ENCODE results near the gene AUP1.
A peak's percentile ranks its signal among the peaks of the same experiment; 100 is the strongest.

Gene AUP1

GRCh38 chr2:74513605-74514367 lies 15.7 kb downstream of the AUP1 start:
- DNase-seq (ENCODE audit: low spot score), result no peak

DNA sequence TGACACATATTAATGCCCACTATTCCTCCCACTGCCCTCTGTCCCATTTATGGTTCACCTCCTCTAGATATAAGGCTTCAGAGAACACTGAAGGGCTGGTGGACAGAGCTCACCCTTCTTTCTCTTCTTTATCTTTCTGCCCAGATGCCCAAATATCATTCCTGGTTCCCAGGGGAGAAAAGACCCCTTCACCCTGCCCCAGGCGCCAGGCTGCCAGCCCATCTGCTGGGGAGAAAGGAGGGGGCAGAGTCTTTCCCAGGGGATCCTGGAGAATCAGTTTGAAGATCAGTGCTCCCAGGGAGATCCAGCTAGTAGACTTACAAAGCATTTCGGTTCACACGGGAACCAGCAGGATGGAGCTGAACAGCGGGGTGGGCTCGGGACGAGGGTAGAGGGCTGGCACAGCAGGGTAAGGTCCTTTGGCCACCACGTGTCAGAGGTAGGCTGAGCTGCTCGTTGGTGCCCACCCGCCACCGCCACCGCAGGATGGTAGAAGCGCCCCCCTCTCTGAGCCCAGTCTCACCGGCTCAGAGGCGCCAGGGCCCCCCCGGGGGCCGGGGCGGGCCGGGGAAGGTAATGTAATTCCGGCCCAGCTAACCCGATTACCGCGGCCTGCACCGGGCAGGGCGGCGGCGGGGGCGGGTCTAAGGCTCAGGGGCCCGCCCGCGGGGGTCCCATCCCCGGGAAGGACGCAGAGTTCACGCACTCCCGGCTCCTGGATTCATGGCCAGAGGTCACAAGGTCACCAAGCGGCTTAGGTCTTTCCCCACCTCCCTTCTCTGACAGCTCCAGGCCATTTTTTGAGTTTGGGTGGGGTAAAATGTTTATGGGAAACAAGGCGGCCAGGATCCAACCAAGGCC lies 16.5 kb downstream of the AUP1 start:
- no peak for DNase-seq (ENCODE audit: low spot score)

GRCh38 chr2:74511104-74511989 lies 18.2 kb downstream of the AUP1 start:
- no peak for DNase-seq (ENCODE audit: low spot score)

DNA sequence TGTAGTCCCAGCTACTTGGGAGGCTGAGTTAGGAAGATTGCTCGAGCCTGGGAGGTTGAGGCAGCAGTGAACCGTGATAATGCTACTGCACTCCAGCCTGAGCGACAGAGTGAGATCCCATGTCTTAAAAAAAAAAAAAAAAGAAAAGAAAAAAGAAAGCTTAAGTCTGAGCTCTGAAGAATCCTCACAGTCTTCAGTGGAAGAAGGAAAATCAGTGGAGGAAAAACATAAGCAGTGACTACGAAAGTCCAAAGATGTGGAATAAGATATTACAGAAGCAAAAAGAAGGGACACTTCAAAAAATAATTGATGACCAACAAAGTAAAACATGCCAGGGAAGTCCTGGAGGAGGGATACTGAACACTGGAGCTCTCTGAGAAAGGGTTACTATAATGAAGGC lies 19.2 kb downstream of the AUP1 start:
- DNase-seq (ENCODE audit: low spot score), result no peak

- DNase-seq (ENCODE audit: low spot score), result no peak
Measured at GRCh38 chr2:74507926-74508520, 21.5 kb downstream of the AUP1 start.

GRCh38 chr2:74507145-74507925 lies 22.2 kb downstream of the AUP1 start, which contains the start of gene PCGF1:
PCGF1 (minus strand) TSS chr2:74507695; CDS start chr2:74507668, 27 bp downstream.
- DNase-seq (ENCODE audit: low spot score), result peak; percentile 96

DNA sequence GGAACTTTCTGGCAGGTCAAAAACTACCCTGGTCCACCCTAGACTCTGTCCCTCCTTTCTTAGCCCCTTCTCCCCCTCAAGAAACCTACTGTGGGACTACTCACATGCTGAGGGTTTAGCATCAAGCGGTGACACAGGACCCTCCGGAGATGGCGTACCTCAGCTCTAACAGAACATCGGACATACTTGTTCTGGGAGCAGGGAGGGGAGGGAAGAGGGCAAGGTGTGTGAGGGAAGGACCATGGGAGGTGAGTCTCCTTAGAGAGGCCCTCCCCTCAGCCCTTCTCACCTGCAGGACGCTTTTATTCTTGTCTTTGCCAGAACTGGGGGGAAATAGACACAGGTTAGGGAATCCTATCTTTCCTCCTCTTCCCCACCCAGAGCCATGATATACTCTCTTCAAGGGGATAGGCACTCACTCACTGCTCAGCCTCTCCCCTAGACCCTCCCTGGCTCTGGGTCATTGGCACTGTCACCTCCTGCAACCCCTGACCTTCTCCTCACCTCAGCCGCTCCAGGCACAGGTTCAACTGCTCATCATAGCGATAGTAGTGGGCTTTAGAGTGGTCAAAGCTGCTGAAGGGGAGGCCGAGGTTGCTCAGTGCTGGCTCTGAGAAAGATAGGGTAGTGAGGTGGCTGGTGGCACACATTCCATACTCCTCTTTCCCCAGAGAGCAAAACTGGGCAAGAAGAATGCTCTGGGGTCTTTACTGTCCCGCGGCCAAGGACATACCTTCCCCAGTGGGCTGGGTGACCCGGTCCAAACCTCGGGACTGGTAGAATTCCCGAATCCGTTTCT lies 23.9 kb downstream of the AUP1 start:
- no peak for DNase-seq (ENCODE audit: low spot score)

DNA sequence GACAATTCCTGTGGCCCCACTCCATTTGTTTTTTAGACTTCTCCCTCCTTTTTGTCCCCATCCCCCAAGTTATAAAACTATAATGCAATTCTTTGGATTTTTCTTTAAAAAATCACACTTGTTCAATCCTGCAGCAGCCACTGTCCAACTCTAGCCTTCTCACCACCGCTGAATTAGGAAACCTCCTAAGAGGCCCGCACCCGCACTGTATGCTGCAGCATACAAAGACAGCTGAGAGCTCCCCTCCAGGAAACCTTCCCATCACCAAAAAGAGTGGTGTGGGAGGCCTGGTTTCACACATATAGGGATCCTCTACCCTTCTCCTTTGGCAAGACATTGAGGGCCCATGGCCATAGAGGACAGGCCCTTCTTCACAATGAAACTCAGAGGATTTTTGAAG lies 24.9 kb downstream of the AUP1 start:
- DNase-seq (ENCODE audit: low spot score), result no peak

GRCh38 chr2:74503506-74504475 lies 25.7 kb downstream of the AUP1 start:
- no peak for DNase-seq (ENCODE audit: low spot score)

GRCh38 chr2:74502720-74503505 lies 26.6 kb downstream of the AUP1 start:
- no peak for DNase-seq (ENCODE audit: low spot score)

- DNase-seq (ENCODE audit: low spot score), result no peak
Measured at GRCh38 chr2:74502147-74502719, 27.3 kb downstream of the AUP1 start.

GRCh38 chr2:74501335-74502071 lies 28.0 kb downstream of the AUP1 start:
- DNase-seq (ENCODE audit: low spot score), result no peak

GRCh38 chr2:74500578-74500946 lies 28.9 kb downstream of the AUP1 start:
- no peak for DNase-seq (ENCODE audit: low spot score)

- no peak for DNase-seq (ENCODE audit: low spot score)
Measured at GRCh38 chr2:74499940-74500577, 29.4 kb downstream of the AUP1 start.

DNA sequence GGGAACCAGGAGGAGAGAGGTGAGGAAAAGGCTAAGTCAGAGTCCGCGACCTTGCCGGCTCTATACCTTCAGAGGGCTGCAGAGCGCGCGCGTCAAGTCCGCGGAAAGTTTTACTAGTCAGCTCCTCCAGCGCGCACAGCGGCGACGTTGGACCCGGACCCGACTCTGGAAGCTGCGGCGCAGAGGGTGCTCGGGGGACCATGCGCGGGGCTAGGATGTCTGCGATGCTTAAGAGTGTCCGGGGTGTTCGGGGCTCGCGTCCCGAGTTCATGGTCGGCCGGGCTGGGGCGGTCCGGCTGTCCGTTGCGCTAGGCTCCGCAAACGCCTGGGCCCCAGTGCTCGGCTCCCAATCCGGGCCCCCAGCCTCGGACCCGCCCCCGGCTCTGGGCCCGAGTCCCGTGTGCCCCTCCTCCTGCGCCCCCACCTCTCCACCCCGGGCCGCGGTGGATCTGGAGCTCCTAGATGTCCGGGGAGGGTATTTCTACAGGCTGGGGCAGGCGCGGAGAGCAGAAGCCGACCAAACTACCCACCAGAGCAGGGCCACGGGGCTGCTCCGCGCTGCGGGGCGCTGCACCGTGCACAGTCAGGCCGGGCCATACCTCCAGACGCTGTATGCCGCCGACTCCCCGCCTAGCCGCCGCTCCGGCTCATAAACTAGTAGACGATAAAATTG lies 30.1 kb downstream of the AUP1 start, which contains the start of gene LBX2:
TSS of gene LBX2 (minus strand) at position 337 of the 673 bp plus-strand sequence. CDS start at position 271, 66 bp downstream.
- DNase-seq (ENCODE audit: low spot score), result no peak

All from germinal center (tissue), 1 donor.